Heart left ventricle (tissue), 16 donors: ENCODE results near the gene BCAR3. TPM values are rescaled to one million over a fixed set of nuclear protein-coding genes. Genes with fewer than 3 reads are reported as not detected.

Source experiments
- ATAC-seq, 4 donors: fragments of 200-7000 bp; cut with Tn5 transposase; one replicate each; pipeline ENCODE4 v1.9.1; 2020 to 2022; ENCODE audit warnings: moderate library complexity in 4 of 4, mild to moderate bottlenecking in 3 of 4, moderate number of reproducible peaks in 1 of 4
- DNase-seq, 5 donors: peaks; one replicate each; pipeline ENCODE4 v3.0.0-alpha.2; 2020
- H3K27ac ChIP-seq, 12 donors: fragments of 200-600 bp; sonication (generic) in 4 of 12; one replicate each; pipeline versions ENCODE4 v1.5.0 to v1.8.0; 2016 to 2022; ENCODE audit warnings: mild to moderate bottlenecking in 2 of 12
- H3K27me3 ChIP-seq, 9 donors: fragments of 200-600 bp; sonication (generic) in 2 of 9; one replicate each; pipeline versions ENCODE4 v1.5.1 to v1.8.0; 2016 to 2022; ENCODE audit warnings: mild to moderate bottlenecking in 3 of 9
- H3K36me3 ChIP-seq, 9 donors: fragments of 200-600 bp; sonication (generic) in 2 of 9; one replicate each; pipeline versions ENCODE4 v1.5.0 to v1.8.0; 2018 to 2022; ENCODE audit warnings: mild to moderate bottlenecking in 2 of 9
- H3K4me1 ChIP-seq, 12 donors: fragments of 200-600 bp; sonication (generic) in 4 of 12; one replicate each; pipeline versions ENCODE4 v1.5.0 to v1.8.0; 2016 to 2022; ENCODE audit warnings: mild to moderate bottlenecking in 3 of 12
- H3K4me3 ChIP-seq, 12 donors: fragments of 200-600 bp; sonication (generic) in 4 of 12; one replicate each; pipeline versions ENCODE4 v1.5.0 to v1.8.0; 2017 to 2022; ENCODE audit warnings: mild to moderate bottlenecking in 9 of 12, moderate library complexity in 4 of 12
- H3K9me3 ChIP-seq, 12 donors: fragments of 200-600 bp; sonication (generic) in 4 of 12; one replicate each; pipeline versions ENCODE4 v1.5.0 to v1.8.0; 2016 to 2022; ENCODE audit warnings: mild to moderate bottlenecking in 1 of 12
- POLR2A ChIP-seq, 2 donors: fragments of 450-650 bp; IDR thresholded peaks; one replicate each; pipeline ENCODE4 v1.6.1; 2017; ENCODE audit warnings: antibody characterized with exemption in 2 of 2, mild to moderate bottlenecking in 2 of 2, moderate library complexity in 2 of 2
- WGBS, 4 donors: extraction: QIAGEN DNeasy Blood & Tissue Kit in 2 of 4; methylation state at CpG; one replicate each; pipeline versions ENCODE4 v1.1.5 to v1.1.7; 2013 to 2018; 5-methylcytosine and 5-hydroxymethylcytosine counted together
- intact Hi-C, 10 donors: fragments of 100-400 bp; cut with DNase I; formaldehyde crosslinking; loops; one replicate each; pipeline versions ENCODE4 v1.11.1 to v1.14.2; 2022
- polyA plus RNA-seq, 2 donors: library from polyadenylated mRNA; stranded (reverse); fragments of 200-250 nt; gene quantifications; one replicate each; pipeline ENCODE4 v1.2.3, GENCODE V29; 2013
- total RNA-seq, 9 donors: library from RNA; depleted of rRNA in 2 of 9; stranded (reverse); fragments of >200 nt in 2 of 9; fragmentation: NEBNext Ultra II Directional in 3 of 9; extraction: Animal tissue kit (Norgen Biotek cat#: 25700) in 3 of 9; gene quantifications; one replicate each; pipeline versions ENCODE4 v1.1.0 to v1.2.4, GENCODE V29; 2016 to 2023
- TF ChIP-seq, protein P1 (sequence below), 12 donors: fragments of 200-600 bp; sonication (generic) in 4 of 12; IDR thresholded peaks; one replicate each; pipeline versions ENCODE4 v1.5.0 to v1.8.0; 2018 to 2022; ENCODE audit warnings: antibody characterized with exemption in 12 of 12, mild to moderate bottlenecking in 5 of 12
- donor health status: ischemic (EF 13 %, LVEDD 7.1; RV severe dilation, severe dysfunction).
- donor health status: healthy with polysubstance abuse.
- donor health status: DM: no; HTN: yes; CAD: no.
- donor health status: DM: no; HTN: no; CAD: no.
- donor health status: ischemic (EF 25% LVEDD 6.9; RV normal size, moderate dysfunction).
- donor health status: ischemic (EF 25% LVEDD 5.7; RV mildly dilated, moderate dysfunction).
- donor health status: healthy.
- donor health status: DM: yes; HTN: yes; CAD: no.
- donor health status: ischemic (EF 35%, LVEDD 5.7; RV mildly dilated, moderate dysfunction).
- donor health status: nonischemic (EF 11% LVEDD 7.7; RV severe dilation, severe dysfunction).
- donor health status: DM: yes; HTN: yes; CAD: no.
- donor health status: PGD.
- donor health status: ischemic (EF 29% LVEDD 5.4; RV normal size, mild dysfunction).
- donor health status: nonischemic (EF 23%, LVEDD 6.1; RV moderate dilation, normal function).

The BCAR3 gene
- total and polyA plus RNA-seq, 11 donors: 6.4 to 25.0 (median 12.9) TPM

DNA sequence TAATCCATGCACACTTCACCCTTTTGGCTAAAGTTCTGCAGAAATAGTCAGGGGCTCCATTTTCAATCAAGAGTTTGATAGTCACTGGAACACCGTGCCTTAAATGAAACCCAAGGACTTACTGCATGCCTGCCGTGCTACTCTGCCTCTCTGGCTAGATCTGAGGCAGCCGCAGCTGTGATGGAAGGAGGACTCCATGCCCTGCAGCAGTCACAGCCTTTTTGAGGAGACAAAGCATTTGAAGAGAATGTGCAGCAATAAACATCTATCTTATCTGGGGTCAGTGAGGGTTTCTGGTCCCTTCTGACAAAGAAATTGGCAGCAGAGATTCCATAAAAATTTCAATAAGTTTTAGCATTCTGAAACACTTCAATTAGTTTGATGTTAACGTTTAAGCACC, 78.0 kb downstream of the BCAR3 start:
- no peaks in the 10 kb centered on the region for H3K9me3 ChIP-seq
- intact Hi-C loops: no loop called here
- no peak for ATAC-seq
- peak overlapping the region in 1 of 12 donors; percentile 7 for H3K27ac ChIP-seq
- no peaks in the 10 kb centered on the region for H3K27me3 ChIP-seq
- H3K4me3 ChIP-seq: no peak overlapping the region
- H3K36me3 ChIP-seq: no peaks in the 10 kb centered on the region
- 49 to 86% (median 78%) methylated on average over 4 of the region's 4 CpGs for WGBS, 4 donors
- DNase-seq: no peak
- TF ChIP-seq, protein P1, sequence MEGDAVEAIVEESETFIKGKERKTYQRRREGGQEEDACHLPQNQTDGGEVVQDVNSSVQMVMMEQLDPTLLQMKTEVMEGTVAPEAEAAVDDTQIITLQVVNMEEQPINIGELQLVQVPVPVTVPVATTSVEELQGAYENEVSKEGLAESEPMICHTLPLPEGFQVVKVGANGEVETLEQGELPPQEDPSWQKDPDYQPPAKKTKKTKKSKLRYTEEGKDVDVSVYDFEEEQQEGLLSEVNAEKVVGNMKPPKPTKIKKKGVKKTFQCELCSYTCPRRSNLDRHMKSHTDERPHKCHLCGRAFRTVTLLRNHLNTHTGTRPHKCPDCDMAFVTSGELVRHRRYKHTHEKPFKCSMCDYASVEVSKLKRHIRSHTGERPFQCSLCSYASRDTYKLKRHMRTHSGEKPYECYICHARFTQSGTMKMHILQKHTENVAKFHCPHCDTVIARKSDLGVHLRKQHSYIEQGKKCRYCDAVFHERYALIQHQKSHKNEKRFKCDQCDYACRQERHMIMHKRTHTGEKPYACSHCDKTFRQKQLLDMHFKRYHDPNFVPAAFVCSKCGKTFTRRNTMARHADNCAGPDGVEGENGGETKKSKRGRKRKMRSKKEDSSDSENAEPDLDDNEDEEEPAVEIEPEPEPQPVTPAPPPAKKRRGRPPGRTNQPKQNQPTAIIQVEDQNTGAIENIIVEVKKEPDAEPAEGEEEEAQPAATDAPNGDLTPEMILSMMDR (IDR thresholded peaks at IDR 0.05): no peak
- TF ChIP-seq POLR2A (IDR thresholded peaks at IDR 0.05): no peak
- peaks cover 3 to 90% (median 61%) of the 10 kb centered on the region in 12 donors for H3K4me1 ChIP-seq

DNA sequence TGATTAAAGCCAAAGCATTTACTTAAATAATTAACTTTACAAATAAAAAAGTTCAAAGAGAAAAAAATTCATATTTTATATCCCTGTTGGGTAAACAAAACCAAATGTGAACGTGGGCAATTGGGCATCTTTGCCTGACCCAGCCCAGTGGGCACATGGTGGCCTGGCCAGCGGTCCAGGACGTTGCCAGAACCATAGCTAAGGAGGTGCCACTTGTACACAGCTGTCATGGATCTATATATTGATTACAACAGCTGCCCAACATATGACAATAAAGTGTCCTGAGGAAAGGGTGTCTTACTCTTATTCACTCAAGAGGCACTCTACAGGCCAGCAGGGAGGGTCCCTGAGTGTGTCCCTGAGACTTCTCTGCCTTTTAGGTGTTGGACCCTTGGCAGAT, 78.5 kb downstream of the BCAR3 start:
- 83 to 93% (median 92%) methylated on average over 3 of the region's 3 CpGs for WGBS, 4 donors
- intact Hi-C loops: no loop called here
- Histone ChIP-seq H3K4me3 (no peak overlapping the region), H3K4me1 (peaks cover 3 to 90% (median 61%) of the 10 kb centered on the region in 12 donors), H3K9me3 (no peaks in the 10 kb centered on the region), H3K27ac (peak overlapping the region in 1 of 12 donors; percentile 7), H3K36me3 (no peaks in the 10 kb centered on the region), H3K27me3 (no peaks in the 10 kb centered on the region)
- TF ChIP-seq POLR2A (IDR thresholded peaks at IDR 0.05): no peak
- TF ChIP-seq, protein P1 (IDR thresholded peaks at IDR 0.05): no peak
- no peak for DNase-seq
- no peak for ATAC-seq

DNA sequence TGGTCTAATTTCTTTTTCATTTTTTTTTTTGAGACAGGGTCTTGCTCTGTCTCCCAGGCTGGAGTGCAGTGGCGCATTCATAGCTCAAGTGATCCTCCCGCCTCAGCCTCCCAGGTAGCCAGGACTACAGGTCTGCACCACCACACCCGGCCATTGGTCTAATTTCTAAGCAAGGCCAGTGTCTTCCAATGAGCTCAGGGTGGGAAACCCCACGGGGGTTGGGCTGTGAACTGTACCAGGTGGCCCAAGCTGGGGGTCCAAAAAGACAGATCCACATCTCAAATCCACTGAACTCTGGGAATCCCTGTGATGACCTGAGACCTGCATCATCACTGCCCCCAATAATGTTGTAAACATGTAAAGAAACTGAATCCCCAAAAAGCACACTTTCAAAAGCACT, 79.5 kb downstream of the BCAR3 start:
- no peaks in the 10 kb centered on the region for H3K9me3 ChIP-seq
- H3K4me1 ChIP-seq: peaks cover 3 to 90% (median 61%) of the 10 kb centered on the region in 12 donors
- no peaks in the 10 kb centered on the region for H3K36me3 ChIP-seq
- no peaks in the 10 kb centered on the region for H3K27me3 ChIP-seq
- DNase-seq (no peak), ATAC-seq (no peak)
- H3K27ac ChIP-seq: no peak overlapping the region
- WGBS, 4 donors: 97 to 98% (median 97%) methylated on average over 4 of the region's 4 CpGs
- no peak overlapping the region for H3K4me3 ChIP-seq
- TF ChIP-seq, protein P1 (IDR thresholded peaks at IDR 0.05): no peak
- no peak for TF ChIP-seq POLR2A (IDR thresholded peaks at IDR 0.05)
- intact Hi-C loops: no loop called here

DNA sequence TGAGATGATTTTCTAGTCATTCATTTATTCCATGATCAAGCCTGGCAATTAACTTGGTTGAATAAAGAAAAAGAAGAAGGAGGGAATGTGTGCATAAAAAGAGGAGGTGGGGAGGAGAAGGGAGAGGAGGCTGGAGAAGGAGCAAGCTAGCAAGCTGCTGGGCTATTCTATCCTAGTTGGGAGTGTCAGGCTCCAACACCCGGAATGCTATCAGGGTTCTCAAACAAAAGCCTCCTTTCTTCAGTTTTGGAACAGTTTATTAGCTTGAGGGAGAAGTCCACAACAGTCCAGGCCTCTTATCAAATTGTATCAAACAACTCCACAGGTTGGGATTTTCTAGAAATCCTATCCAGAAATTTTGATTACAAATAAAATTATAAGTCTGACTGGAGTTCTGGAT, 80.0 kb downstream of the BCAR3 start:
- Histone ChIP-seq H3K27ac (no peak overlapping the region), H3K4me3 (no peak overlapping the region), H3K27me3 (no peaks in the 10 kb centered on the region), H3K4me1 (peaks cover under 1 to 90% (median 61%) of the 10 kb centered on the region in 12 donors), H3K9me3 (no peaks in the 10 kb centered on the region), H3K36me3 (no peaks in the 10 kb centered on the region)
- intact Hi-C loops: no loop called here
- ATAC-seq (no peak), DNase-seq (no peak)
- no peak for TF ChIP-seq POLR2A (IDR thresholded peaks at IDR 0.05)
- TF ChIP-seq, protein P1 (IDR thresholded peaks at IDR 0.05): no peak
- WGBS, 4 donors: 65 to 82% (median 74%) methylated on average over 1 of the region's 1 CpG
